SK-N-SH treated with all-trans-retinoic acid at 6 μM for 48 hours (cell line): ENCODE results near the gene ALB.
"Not testable (repeated sequence)": the region's sequence is repeated elsewhere in the genome, so short reads cannot be mapped to it uniquely, and the experiment has no call there.

Experiments used
- ATAC-seq: fragments of 200-7000 bp; cut with Tn5 transposase; 3 replicates; pipeline ENCODE4 v1.9.1; 2020; ENCODE audit warnings: mild to moderate bottlenecking, moderate library complexity
- ARNTL ChIP-seq: fragments of 450-650 bp; formaldehyde crosslinking; IDR thresholded peaks from 2 replicates; pipeline ENCODE4 v1.5.0; 2020; ENCODE audit warnings: low read depth, mild to moderate bottlenecking, moderate library complexity, borderline replicate concordance
- BACH2 ChIP-seq: fragments of 250-450 bp; sonication (Bioruptor Pico); IDR thresholded peaks from 2 replicates; pipeline ENCODE4 v1.9.0; 2021; ENCODE audit warnings: mild to moderate bottlenecking, borderline replicate concordance
- CREB5 ChIP-seq: fragments of 250-450 bp; sonication (Bioruptor Pico); IDR thresholded peaks from 2 replicates; pipeline ENCODE4 v1.5.1; 2020; ENCODE audit warnings: low read depth, mild to moderate bottlenecking, moderate library complexity
- CSDC2 ChIP-seq: fragments of 250-450 bp; sonication (Bioruptor Pico); IDR thresholded peaks from 2 replicates; pipeline ENCODE4 v1.5.0; 2020; ENCODE audit warnings: mild to moderate bottlenecking, moderate library complexity
- CSRNP3 ChIP-seq: fragments of 250-450 bp; sonication (Bioruptor Pico); IDR thresholded peaks from 2 replicates; pipeline ENCODE4 v1.5.1; 2021; ENCODE audit warnings: mild to moderate bottlenecking, moderate library complexity
- ESRRG ChIP-seq: fragments of 250-450 bp; sonication (Bioruptor Pico); IDR thresholded peaks from 2 replicates; pipeline ENCODE4 v1.6.1; 2021; ENCODE audit warnings: mild to moderate bottlenecking
- GLIS3 ChIP-seq: fragments of 250-450 bp; sonication (Bioruptor Pico); IDR thresholded peaks from 2 replicates; pipeline ENCODE4 v1.5.0; 2020; ENCODE audit warnings: mild to moderate bottlenecking, moderate library complexity
- ISL1 ChIP-seq: fragments of 250-450 bp; sonication (Bioruptor Pico); IDR thresholded peaks from 2 replicates; pipeline ENCODE4 v2.1.2; 2022; ENCODE audit warnings: mild to moderate bottlenecking, moderate library complexity
- OSR1 ChIP-seq: fragments of 250-450 bp; sonication (Bioruptor Pico); IDR thresholded peaks from 2 replicates; pipeline ENCODE4 v1.8.0; 2022; ENCODE audit warnings: moderate library complexity, mild to moderate bottlenecking, inconsistent platforms
- PATZ1 ChIP-seq: fragments of 250-450 bp; sonication (Bioruptor Pico); IDR thresholded peaks from 2 replicates; pipeline ENCODE4 v1.8.0; 2020; ENCODE audit warnings: mild to moderate bottlenecking, moderate library complexity, borderline replicate concordance
- POU6F1 ChIP-seq: fragments of 250-450 bp; sonication (Bioruptor Pico); IDR thresholded peaks from 2 replicates; pipeline ENCODE4 v1.8.0; 2021; ENCODE audit warnings: low read depth, mild to moderate bottlenecking, moderate library complexity, borderline replicate concordance
- PPARA ChIP-seq: fragments of 250-450 bp; sonication (Bioruptor Pico); IDR thresholded peaks from 2 replicates; pipeline ENCODE4 v1.5.0; 2020; ENCODE audit warnings: mild to moderate bottlenecking, borderline replicate concordance
- RARB ChIP-seq: fragments of 250-450 bp; sonication (Bioruptor Pico); IDR thresholded peaks from 2 replicates; pipeline ENCODE4 v1.8.0; 2021; ENCODE audit warnings: mild to moderate bottlenecking, moderate library complexity
- SNAI2 ChIP-seq: fragments of 250-450 bp; sonication (Bioruptor Pico); IDR thresholded peaks from 2 replicates; pipeline ENCODE4 v1.5.0; 2020; ENCODE audit warnings: mild to moderate bottlenecking, moderate library complexity
- TCF4 ChIP-seq: fragments of 250-450 bp; sonication (Bioruptor Pico); IDR thresholded peaks from 2 replicates; pipeline ENCODE4 v1.8.0; 2021; ENCODE audit warnings: mild to moderate bottlenecking, moderate library complexity, borderline replicate concordance
- TSHZ2 ChIP-seq: fragments of 250-450 bp; sonication (Bioruptor Pico); IDR thresholded peaks from 2 replicates; pipeline ENCODE4 v1.5.0; 2020; ENCODE audit warnings: mild to moderate bottlenecking, moderate library complexity
- ZC3H10 ChIP-seq: fragments of 250-450 bp; sonication (Bioruptor Pico); IDR thresholded peaks from 2 replicates; pipeline ENCODE4 v1.5.1; 2021; ENCODE audit warnings: mild to moderate bottlenecking, moderate library complexity
- ZFP3 ChIP-seq: fragments of 250-450 bp; sonication (Bioruptor Pico); IDR thresholded peaks from 2 replicates; pipeline ENCODE4 v1.5.0; 2020; ENCODE audit warnings: mild to moderate bottlenecking, moderate library complexity
- ZFP30 ChIP-seq: fragments of 450-650 bp; formaldehyde crosslinking; IDR thresholded peaks from 2 replicates; pipeline ENCODE4 v1.5.0; 2022; ENCODE audit warnings: mild to moderate bottlenecking, moderate library complexity
- ZNF565 ChIP-seq: fragments of 450-650 bp; formaldehyde crosslinking; conservative IDR thresholded peaks from 2 replicates; pipeline ENCODE4 v1.5.0; 2020; ENCODE audit warnings: low read depth, mild to moderate bottlenecking, moderate library complexity
- ZNF8 ChIP-seq: fragments of 450-650 bp; formaldehyde crosslinking; IDR thresholded peaks from 2 replicates; pipeline ENCODE4 v1.5.0; 2020; ENCODE audit warnings: mild to moderate bottlenecking, moderate library complexity

ALB gene

GRCh38 chr4:73388887-73389286 is 15.2 kb upstream of the ALB start (continued):
- no peak for TF ChIP-seq PATZ1
- TF ChIP-seq BACH2 (CRISPR knock-in tag) = no peak
- no peak for TF ChIP-seq ARNTL (CRISPR knock-in tag)
- TF ChIP-seq, all 23 proteins: peak for 0

- not testable (repeated sequence) for ATAC-seq
Observed at GRCh38 chr4:73389663-73390062, 14.4 kb upstream of the ALB start.

- ATAC-seq = no peak
- TF ChIP-seq CREB5 (no peak), ISL1 (CRISPR knock-in tag) (no peak), ZNF565 (CRISPR knock-in tag) (no peak), SNAI2 (no peak), GLIS3 (CRISPR knock-in tag) (no peak), PATZ1 (no peak), OSR1 (CRISPR knock-in tag) (no peak), POU6F1 (CRISPR knock-in tag) (no peak), PPARA (no peak), ZFP30 (no peak), CSDC2 (CRISPR knock-in tag) (no peak), ZFP3 (CRISPR knock-in tag) (no peak), ARNTL (CRISPR knock-in tag) (no peak), TSHZ2 (CRISPR knock-in tag) (no peak)
Observed at GRCh38 chr4:73391774-73392173, 12.3 kb upstream of the ALB start.

GRCh38 chr4:73392936-73393335 is 11.2 kb upstream of the ALB start:
- no peak for ATAC-seq
- TF ChIP-seq TCF4 = no peak
- TF ChIP-seq CREB5 = no peak
- TF ChIP-seq ARNTL (CRISPR knock-in tag) = no peak
- TF ChIP-seq ZC3H10 (CRISPR knock-in tag) = no peak
- TF ChIP-seq CSDC2 (CRISPR knock-in tag) = no peak
- TF ChIP-seq TSHZ2 (CRISPR knock-in tag) = no peak
- TF ChIP-seq RARB (CRISPR knock-in tag) = no peak
- TF ChIP-seq ZFP3 (CRISPR knock-in tag) = no peak
- TF ChIP-seq ZNF8 (CRISPR knock-in tag) = no peak
- no peak for TF ChIP-seq BACH2 (CRISPR knock-in tag)
- TF ChIP-seq ESRRG (CRISPR knock-in tag) = no peak
- no peak for TF ChIP-seq CSRNP3
- no peak for TF ChIP-seq ZFP30
